Neural crest cell (in vitro differentiated cells): ENCODE measurements around the gene BMPER. TPM values are rescaled to one million over a fixed set of nuclear protein-coding genes. Genes with fewer than 3 reads are reported as not detected.

ENCODE experiments used
- DNase-seq: peaks from one replicate; pipeline ENCODE4 v3.0.0; 2021; ENCODE audit warnings: low read depth, mixed read lengths, low spot score
- H3K27ac Mint-ChIP-seq: one replicate; pipeline ENCODE4 v1.8.0; 2021; ENCODE audit warnings: mild to moderate bottlenecking, mixed read lengths; ENCODE audit not compliant: unreplicated experiment
- H3K27me3 Mint-ChIP-seq: 2 replicates; pipeline ENCODE4 v1.8.0; 2021; ENCODE audit warnings: low read depth, mild to moderate bottlenecking, mixed read lengths
- H3K36me3 Mint-ChIP-seq: 2 replicates; pipeline ENCODE4 v1.8.0; 2021; ENCODE audit warnings: low read depth, mild to moderate bottlenecking, mixed read lengths
- H3K4me1 Mint-ChIP-seq: 2 replicates; pipeline ENCODE4 v1.8.0; 2021; ENCODE audit warnings: mixed read lengths
- H3K4me3 Mint-ChIP-seq: one replicate; pipeline ENCODE4 v1.8.0; 2021; ENCODE audit warnings: mild to moderate bottlenecking, mixed read lengths
- H3K9me3 Mint-ChIP-seq: 2 replicates; pipeline ENCODE4 v1.8.0; 2021; ENCODE audit warnings: mixed read lengths
- CTCF ChIP-seq: fragments of 200-600 bp; sonication (generic); conservative IDR thresholded peaks from 2 replicates; pipeline ENCODE4 v1.5.0; 2021; ENCODE audit warnings: antibody characterized with exemption, mild to moderate bottlenecking
- total RNA-seq: library from RNA; stranded (reverse); gene quantifications from 2 replicates; pipeline ENCODE4 v1.2.1, GENCODE V29; 2021

Gene BMPER
- total RNA-seq, 1 donor from 2014 or later: not detected

DNA sequence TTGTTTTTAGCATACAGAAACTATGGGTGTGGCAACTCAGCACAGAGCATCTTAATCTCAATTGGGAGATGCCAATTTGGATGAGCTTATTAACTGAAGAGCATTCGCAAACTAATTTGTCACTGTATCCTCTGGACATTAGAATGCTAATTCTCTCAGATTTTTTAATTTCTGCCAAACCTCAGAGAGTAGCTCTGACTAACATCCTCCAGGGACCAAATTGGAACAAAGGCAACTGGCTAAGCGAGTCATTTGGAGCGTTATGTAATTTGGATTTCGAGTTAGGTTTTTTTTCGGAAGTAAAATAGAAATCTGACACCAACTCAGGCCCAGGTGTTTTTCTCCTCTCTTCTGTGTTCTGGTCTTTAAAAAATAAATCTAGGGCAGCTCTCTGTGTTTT is 201.9 kb downstream of the BMPER start:
- no peak overlapping the region for H3K27ac Mint-ChIP-seq
- peaks cover 12% of the 10 kb centered on the region for H3K9me3 Mint-ChIP-seq
- no peaks in the 10 kb centered on the region for H3K27me3 Mint-ChIP-seq
- H3K4me1 Mint-ChIP-seq: peaks cover 21% of the 10 kb centered on the region
- DNase-seq: no peak
- no peaks in the 10 kb centered on the region for H3K36me3 Mint-ChIP-seq
- no peak for TF ChIP-seq CTCF
- no peak overlapping the region for H3K4me3 Mint-ChIP-seq

GRCh38 chr7:34108165-34108564 is 202.8 kb downstream of the BMPER start:
- Mint-ChIP-seq H3K27ac (no peak overlapping the region), H3K4me3 (no peak overlapping the region), H3K36me3 (no peaks in the 10 kb centered on the region), H3K9me3 (peaks cover 7% of the 10 kb centered on the region), H3K27me3 (no peaks in the 10 kb centered on the region), H3K4me1 (peaks cover 14% of the 10 kb centered on the region)
- no peak for DNase-seq
- no peak for TF ChIP-seq CTCF

DNA sequence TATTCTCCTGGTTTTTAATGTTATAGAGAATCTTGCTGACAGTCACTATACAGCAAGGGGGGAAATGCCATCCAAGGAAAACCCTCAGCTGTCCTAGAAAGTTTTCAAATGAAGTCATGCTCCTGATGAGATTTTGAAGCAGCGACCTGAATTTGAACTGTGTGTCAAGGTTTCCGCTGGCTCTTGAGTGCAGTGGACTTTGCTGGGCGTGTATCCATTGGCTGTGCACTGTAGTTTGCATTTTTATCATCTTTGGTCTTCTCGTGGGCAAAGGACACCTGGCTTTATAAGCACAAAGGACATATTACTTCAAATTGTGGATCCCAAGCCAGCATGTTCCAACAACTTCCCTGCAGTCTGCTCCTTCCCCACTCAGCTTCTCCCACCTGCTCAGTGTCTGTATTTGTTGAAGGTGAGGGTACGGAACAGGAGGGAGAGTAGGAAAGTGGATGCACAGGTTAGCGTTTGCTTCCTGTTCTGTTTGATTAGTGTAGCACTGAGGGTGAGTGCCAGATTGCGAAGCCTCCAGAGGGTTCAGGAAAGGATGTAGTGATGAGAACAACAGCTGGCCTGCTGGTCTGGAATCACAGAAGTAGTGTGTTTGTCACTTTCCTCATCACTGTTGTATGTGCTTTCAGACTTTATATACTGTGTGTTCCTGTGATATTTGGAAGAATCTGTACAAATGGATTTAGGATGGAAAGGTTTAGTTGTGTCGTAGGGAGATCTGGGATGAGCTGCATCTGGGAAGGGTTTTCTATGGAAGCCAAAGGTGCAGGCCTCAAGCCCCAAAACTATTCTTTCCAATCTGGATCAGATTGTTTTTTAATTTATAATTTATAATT is 204.8 kb downstream of the BMPER start:
- H3K36me3 Mint-ChIP-seq: no peaks in the 10 kb centered on the region
- no peak overlapping the region for H3K27ac Mint-ChIP-seq
- H3K4me3 Mint-ChIP-seq: no peak overlapping the region
- peaks cover 5% of the 10 kb centered on the region for H3K4me1 Mint-ChIP-seq
- no peak for TF ChIP-seq CTCF
- H3K27me3 Mint-ChIP-seq: no peaks in the 10 kb centered on the region
- peaks cover 4% of the 10 kb centered on the region for H3K9me3 Mint-ChIP-seq
- DNase-seq: no peak

DNA sequence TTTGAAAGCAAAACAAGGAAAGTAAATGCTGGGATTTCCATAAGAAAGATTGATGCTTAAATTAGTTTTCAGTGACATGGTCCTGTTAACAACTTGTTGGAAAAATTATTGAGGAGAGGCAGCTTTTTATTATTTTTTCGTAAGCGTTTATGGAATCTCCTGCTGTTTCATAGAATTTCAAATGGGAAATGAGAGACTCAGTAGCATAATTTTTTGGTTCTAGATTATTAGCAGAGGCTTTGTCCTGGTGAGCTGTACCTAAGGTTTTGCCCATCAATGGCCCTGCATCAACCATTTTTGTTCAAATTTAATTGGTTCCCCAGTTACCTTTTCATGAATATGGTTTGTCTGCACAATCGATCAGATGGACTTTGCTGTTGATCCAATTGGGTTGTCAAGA is 205.7 kb downstream of the BMPER start:
- Mint-ChIP-seq H3K4me3 (no peak overlapping the region), H3K36me3 (no peaks in the 10 kb centered on the region), H3K27me3 (no peaks in the 10 kb centered on the region), H3K4me1 (peaks cover 5% of the 10 kb centered on the region), H3K27ac (no peak overlapping the region), H3K9me3 (peaks cover 4% of the 10 kb centered on the region)
- DNase-seq: no peak
- no peak for TF ChIP-seq CTCF

- no peak overlapping the region for H3K27ac Mint-ChIP-seq
- no peaks in the 10 kb centered on the region for H3K36me3 Mint-ChIP-seq
Measured at GRCh38 chr7:34115503-34115902, 210.2 kb downstream of the BMPER start.

More at GRCh38 chr7:34115503-34115902, 210.2 kb downstream of the BMPER start:
- Mint-ChIP-seq H3K4me3 (no peak overlapping the region), H3K9me3 (peaks cover 2% of the 10 kb centered on the region), H3K4me1 (peaks cover 5% of the 10 kb centered on the region), H3K27me3 (no peaks in the 10 kb centered on the region)
- no peak for DNase-seq
- TF ChIP-seq CTCF: no peak
